ENCODE measurements around the gene HABP2.

The HABP2 gene

DNA sequence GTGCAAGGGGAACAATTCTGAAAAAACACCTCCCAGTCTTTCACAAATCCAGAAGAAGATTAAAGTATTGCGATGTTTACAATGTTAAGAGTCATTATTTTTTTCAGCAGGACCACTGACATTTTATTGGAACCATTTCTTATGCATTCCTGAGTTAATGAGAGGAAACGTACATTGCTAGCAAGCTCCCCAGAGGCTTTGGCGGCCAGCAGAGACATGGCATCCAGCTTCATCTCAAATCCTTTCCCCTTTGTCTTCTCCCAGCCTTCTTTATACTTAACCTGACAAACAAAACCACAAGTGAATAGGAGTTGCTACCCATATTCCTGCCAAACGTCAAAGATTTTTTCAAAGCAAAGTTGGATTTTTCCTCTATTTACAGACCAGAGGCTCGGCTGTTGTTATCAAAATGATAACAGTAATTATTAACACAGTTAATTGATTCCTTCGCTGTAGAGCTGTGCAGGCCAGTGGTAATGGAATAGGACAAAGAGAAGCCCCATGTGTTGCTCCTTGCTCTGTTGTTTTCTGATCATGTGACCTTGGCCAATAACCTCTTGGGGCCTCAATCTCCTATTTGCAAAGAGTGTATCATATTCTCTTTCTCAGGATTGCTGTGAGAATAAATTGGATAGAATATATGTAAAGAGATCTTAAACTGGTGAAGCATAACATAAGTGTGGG, 79.0 kb downstream of the HABP2 start:
- DNase-seq (ENCODE audit: low read depth) = no peak

All from GM04504 (cell line).